ENCODE results near the gene CENPC.

- TF ChIP-seq CREM (CRISPR knock-in tag; IDR thresholded peaks at IDR 0.05) (no peak), CTCF (IDR thresholded peaks at IDR 0.05) (no peak), PRRX2 (CRISPR knock-in tag; IDR thresholded peaks at IDR 0.05) (no peak), FOXK1 (CRISPR knock-in tag; IDR thresholded peaks at IDR 0.05) (no peak), USF2 (CRISPR knock-in tag; IDR thresholded peaks at IDR 0.05) (no peak), ATF1 (CRISPR knock-in tag; IDR thresholded peaks at IDR 0.05) (no peak), FOXJ3 (CRISPR knock-in tag; IDR thresholded peaks at IDR 0.05; ENCODE audit: borderline replicate concordance) (no peak), ATF2 (CRISPR knock-in tag; IDR thresholded peaks at IDR 0.05; ENCODE audit: borderline replicate concordance, low read depth) (no peak), IRF2 (CRISPR knock-in tag; IDR thresholded peaks at IDR 0.05; ENCODE audit: borderline replicate concordance, low read depth) (no peak), ATF3 (CRISPR knock-in tag; conservative IDR thresholded peaks at IDR 0.05) (no peak)
These were observed 20.0 kb upstream of the CENPC start for GRCh38 chr4:67565284-67565683.

All from WTC11 (cell line).